Mucosa of gallbladder (tissue), 1 donor: ENCODE data around the gene LARP4B. TPM values are rescaled to one million over a fixed set of nuclear protein-coding genes. Genes with fewer than 3 reads are reported as not detected.

Source experiments
- DNase-seq: peaks from one replicate; pipeline ENCODE4 v3.0.0-alpha.2; 2020; ENCODE audit warnings: low spot score
- total RNA-seq: library from RNA; stranded (reverse); gene quantifications from one replicate; pipeline ENCODE4 v1.2.1, GENCODE V29; 2021
- donor health status: DM: no; HTN: no; CAD: no.

The LARP4B gene
- total RNA-seq, 1 donor from 2014 or later = 98.6 TPM

GRCh38 chr10:787933-788651 is 143.4 kb downstream of the LARP4B start:
- no peak for DNase-seq

GRCh38 chr10:786633-787474 is 144.7 kb downstream of the LARP4B start:
- DNase-seq = no peak

GRCh38 chr10:785861-786214 is 145.7 kb downstream of the LARP4B start:
- no peak for DNase-seq

GRCh38 chr10:785089-785860 is 146.2 kb downstream of the LARP4B start:
- DNase-seq = no peak

- DNase-seq = peak; percentile 54
Observed at GRCh38 chr10:784403-785088, 147.0 kb downstream of the LARP4B start.

- peak; percentile 7 for DNase-seq
Observed at GRCh38 chr10:782751-783648, 148.5 kb downstream of the LARP4B start.

- DNase-seq = no peak
Observed at GRCh38 chr10:780536-781524, 150.7 kb downstream of the LARP4B start.

GRCh38 chr10:778626-779330 is 152.7 kb downstream of the LARP4B start:
- no peak for DNase-seq

- DNase-seq = no peak
Observed at GRCh38 chr10:777913-778479, 153.5 kb downstream of the LARP4B start.

- no peak for DNase-seq
Observed at GRCh38 chr10:776772-777171, 154.7 kb downstream of the LARP4B start.

- DNase-seq = peak; percentile 71
Observed at GRCh38 chr10:775245-776075, 156.0 kb downstream of the LARP4B start.

- DNase-seq = no peak
Observed at GRCh38 chr10:774661-775244, 156.8 kb downstream of the LARP4B start.

GRCh38 chr10:774223-774622 is 157.3 kb downstream of the LARP4B start:
- DNase-seq = no peak

GRCh38 chr10:773562-774161 is 157.8 kb downstream of the LARP4B start:
- no peak for DNase-seq

- no peak for DNase-seq
Observed at GRCh38 chr10:772227-772637, 159.3 kb downstream of the LARP4B start.

GRCh38 chr10:771647-772046 is 159.9 kb downstream of the LARP4B start:
- DNase-seq = no peak

- DNase-seq = no peak
Observed at GRCh38 chr10:770975-771374, 160.5 kb downstream of the LARP4B start.
